NCI-H2081 treated with DMSO at 0.1 percent for 48 hours (cell line): Measurements from ENCODE around the gene AGR2.
"Not testable (repeated sequence)": the region's sequence is repeated elsewhere in the genome, so short reads cannot be mapped to it uniquely, and the experiment has no call there.

Experiments
- DNase-seq: peaks from one replicate; lab custom pipeline; 2025; lab: John Stamatoyannopoulos, UW

AGR2 gene

DNA sequence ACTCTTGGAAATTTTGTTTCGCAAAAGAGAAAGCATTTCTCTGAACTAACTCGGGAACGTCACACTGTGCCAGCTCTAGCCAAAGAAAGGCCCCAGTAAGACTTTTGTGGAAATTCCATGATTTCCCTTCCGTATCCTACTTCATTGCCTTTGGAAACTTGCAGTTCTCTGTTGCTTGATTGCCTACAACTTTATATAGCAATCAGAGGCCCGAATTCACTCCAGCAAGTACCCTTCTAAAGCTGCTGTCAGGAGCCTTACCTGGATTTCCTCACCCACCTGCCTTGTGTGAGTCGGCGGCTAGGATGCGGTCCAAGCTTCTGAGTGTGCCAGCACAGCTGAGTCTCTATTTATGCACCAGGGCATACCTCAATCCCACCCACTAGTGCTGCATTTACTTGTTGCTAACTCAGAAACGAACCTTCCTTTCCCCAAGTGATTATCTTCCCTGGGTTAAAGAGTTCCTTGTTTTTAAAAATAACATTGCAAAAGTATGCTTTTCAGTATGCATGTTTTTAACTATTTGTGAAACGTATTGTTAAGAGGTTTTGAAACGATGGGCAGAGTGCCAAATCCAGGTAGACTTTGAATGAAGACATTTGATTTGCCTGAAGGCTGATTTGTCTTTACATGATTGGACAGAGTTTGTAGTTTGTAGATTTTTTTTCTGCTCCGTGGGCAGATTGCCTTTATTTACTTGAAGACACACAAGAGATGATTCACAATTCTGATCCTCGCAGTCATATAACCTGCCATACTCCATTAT lies at the start of gene AGR2:
Gene AGR2 (minus strand): TSS at position 326 of the 766 bp plus-strand sequence. CDS start 3,203 bp downstream, outside the sequence.
- peak; percentile 81 for DNase-seq

DNA sequence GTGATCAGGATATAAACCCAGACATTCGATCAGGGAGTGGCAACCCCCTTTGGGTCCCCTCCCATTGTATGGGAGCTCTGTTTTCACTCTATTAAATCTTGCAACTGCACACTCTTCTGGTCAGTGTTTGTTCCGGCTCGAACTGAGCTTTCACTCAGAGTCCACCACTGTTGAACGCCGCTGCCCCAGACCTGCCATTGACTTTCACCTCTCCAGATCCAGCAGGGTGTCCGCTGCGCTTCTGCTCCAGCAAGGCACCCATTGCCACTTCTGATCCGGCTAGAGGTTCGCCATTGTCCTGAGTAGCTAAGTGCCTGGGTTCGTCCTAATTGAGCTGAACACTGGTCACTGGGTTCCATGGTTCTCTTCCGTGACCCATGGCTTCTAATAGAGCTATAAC lies 48.4 kb upstream of the AGR2 start:
- DNase-seq, result not testable (repeated sequence)

DNA sequence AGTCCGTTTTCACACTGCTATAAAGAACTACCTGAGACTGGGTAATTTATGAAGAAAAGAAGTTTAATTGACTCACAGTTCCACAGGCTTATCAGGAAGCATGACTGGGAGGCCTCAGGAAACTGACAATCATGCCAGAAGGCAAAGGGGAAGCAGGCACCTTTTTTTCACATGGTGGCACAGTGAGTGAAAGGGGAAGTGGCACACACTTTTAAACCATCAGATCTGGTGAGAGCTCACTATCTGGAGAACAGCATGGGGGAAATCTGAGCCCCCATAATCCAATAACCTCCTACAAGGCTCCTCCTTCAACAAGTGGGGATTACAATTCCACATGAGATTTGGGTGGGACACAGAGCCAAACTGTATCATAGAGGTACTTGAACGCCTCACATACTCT lies 47.0 kb upstream of the AGR2 start:
- no peak for DNase-seq

DNA sequence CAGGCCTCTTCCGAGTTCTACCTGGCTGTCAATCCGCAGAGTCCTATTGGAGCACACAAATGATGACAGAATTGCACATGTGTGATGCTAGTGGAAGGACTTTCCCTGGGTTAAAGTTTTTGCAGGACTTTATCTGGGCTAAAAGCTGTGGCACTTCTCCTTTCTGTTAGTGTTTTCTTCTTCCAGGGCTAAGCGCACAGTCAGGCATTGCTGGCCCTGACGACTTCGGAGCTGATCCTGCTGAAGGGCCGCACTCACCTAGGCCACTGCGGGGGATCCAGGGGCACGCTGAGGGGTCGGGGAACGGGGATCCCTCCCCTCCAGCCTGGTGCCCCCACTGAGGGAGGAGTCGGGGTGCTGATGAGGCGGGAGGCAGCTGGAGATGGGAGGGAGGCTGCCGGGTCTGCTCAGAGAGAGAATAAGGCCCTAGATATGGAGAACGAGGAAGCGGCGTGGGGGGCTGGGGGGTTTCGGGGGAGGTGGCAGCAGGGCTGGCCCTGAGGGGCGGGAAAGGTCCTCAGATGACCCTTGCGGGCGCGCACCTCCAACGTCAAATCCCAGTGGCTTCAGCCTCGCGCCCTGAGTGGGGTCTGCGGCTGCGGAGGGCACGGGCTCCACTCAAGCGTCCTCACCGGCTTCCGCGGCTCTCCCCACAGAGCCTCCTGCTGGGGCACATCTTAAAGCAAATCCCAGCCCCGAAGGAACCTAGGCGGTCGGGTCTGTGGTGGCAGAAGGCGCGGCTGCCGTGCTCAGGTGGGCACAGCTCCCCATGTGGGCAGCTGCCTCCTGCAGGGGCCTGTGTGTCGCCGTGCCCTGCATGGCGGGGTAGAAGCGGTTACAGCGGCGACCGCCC lies 46.0 kb upstream of the AGR2 start:
- DNase-seq, result no peak

DNA sequence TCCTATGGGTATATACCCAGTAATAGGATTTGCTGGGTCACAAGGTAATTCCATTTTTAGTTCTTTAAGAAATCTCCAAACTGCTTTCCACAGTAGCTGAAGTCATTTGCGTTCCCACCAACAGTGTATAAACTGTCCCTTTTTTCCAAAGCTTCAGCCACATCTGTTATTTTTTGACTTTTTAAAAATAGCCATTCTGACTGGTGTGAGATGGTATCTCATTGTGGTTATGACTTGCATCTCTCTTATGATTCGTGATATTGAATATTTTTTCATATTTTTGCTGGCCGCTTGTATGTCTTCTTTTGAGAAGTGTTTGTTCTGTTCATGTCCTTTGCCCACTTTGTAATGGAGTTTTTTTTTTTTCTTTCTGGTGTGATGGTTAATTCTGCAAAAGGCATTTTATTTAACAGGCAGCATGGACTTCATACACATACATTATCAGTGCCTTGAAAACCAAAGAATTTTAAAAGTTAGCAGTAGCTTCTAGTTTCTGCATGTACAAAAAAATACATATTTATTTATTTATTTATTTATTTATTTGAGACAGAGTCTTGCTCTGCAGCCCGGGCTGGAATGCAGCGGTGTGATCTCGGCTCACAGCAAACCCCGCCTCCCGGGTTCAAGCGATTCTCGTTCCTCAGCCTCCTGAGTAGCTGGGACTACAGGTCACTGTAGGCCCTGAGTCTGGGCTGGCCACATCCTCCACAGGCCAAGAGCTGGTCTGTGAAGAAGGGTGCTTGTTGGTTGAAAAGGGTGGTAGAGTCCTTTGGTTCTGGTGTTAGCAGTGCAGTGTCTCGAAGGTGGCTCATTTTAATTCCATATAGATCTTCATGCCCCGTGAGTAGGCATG lies 44.7 kb upstream of the AGR2 start:
- DNase-seq, result no peak

DNA sequence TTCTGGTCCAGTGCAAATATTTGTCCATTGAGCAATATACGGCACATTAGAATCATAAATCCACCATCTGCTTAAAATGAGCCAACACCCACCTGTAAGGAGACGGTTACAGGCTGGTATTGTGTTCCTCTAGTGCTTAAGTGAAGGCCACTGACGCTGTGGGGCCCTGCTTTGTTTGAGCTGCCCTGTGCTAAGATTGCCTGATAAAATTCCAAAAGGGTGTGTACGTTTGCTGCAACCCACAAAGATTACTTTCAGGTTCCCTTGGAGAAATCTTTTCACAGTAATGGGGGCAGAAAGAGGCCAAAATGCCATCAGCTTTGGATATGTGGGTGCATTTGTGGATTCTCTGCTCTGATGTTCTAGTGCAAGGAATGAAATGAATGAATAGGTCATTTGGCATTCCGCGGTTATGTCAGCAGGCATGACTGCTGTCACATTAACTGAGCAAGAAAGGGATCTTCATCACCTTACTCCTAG lies 42.6 kb upstream of the AGR2 start:
- no peak for DNase-seq

DNA sequence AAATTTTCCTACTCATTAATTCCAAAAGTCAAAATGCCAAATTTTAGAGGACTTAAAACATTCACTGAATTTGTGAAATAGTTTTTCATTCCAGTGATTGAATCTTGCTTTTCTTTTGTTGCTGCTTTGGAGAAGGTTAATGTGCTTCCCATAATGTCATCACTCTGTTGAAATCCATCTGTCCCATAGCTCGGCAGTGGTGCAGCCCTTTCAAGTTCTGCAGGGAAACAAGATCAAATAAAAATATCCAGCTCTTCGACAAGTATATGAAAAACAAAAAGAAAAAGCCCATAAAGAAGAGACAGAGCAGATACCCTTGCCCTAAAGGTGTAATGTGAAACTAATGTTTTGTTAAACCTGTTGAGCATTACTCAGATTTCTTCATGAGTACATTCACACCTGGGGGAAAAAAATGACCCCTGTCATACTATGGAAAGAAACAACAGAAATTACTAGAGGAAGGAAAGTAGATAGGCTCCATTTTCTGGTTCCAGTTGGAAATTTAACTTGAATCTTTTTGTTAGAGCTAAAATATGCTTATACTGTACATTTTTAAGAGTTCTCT lies 41.9 kb upstream of the AGR2 start:
- no peak for DNase-seq

DNA sequence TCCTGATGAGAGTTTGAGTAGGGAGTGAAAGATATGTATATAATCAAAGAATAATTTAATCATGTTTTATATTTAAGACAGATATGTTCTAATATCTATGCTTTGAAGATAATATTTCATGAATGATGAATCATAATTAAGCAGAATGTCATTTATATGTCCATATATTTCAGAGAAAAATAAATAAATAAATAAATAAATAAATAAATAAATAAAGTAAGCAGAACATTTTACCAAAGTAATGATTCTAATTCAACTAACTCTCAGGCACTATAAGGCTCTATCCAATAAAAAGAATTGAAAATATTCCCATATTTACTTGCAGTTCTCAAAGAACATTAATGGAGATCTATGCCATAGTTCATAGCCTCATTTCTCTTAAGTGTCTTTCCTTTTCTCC lies 40.9 kb upstream of the AGR2 start:
- DNase-seq, result no peak

DNA sequence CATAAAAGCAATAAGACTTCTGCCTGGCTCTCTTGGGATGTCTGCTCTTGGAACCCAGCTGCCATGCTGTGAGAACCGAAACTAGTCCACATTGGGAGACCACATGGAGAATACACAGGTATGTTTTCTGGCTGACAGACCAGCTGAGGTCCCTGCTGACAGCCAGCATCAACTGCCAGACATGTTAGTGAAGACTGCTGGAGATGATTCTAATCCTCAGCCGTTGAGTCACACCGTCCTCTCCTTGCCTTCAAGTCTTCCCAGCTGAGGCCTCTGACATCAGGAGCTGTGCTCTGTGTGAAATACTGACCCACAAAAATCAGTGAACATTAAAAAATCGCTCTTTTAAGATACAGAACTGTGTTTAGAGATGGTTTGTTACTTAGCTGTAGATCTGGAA lies 36.9 kb upstream of the AGR2 start:
- no peak for DNase-seq

DNA sequence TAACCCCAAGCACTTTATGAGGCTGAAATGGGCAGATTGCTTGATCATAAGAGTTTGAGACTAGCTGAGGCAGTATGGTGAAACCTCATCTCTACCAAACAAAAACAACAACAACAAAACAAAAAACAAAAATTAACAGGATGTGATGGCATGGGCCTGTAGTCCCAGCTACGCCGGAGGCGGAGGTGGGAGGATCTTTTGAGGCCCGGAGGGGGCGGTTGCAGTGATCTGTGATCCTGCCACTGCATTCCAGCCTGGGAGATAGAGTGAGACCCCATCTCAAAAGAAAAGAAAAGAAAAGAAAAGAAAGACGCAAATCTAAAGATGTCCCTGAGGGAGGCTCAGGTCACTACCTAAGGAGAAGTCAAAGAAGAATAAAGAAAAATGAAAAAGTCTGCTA lies 35.3 kb upstream of the AGR2 start:
- no peak for DNase-seq

DNA sequence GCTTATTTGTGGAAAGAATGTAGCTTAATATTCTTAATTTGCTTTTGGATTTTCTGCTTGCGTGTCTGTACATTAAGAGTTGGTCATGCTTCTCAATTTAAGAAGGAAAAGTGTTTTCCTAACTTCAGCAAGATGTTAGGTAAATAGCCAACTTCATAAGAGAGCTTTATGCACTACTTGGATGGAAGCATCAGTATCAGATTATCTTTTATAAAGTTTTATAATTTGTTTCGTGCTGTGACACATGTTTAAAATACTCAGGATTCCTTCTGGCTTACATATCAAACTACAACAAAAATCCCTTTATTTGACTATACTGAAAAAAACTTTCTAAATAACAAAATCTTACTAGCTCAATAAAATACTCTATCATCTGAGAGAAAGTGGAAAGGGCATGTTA lies 34.8 kb upstream of the AGR2 start:
- DNase-seq, result no peak

DNA sequence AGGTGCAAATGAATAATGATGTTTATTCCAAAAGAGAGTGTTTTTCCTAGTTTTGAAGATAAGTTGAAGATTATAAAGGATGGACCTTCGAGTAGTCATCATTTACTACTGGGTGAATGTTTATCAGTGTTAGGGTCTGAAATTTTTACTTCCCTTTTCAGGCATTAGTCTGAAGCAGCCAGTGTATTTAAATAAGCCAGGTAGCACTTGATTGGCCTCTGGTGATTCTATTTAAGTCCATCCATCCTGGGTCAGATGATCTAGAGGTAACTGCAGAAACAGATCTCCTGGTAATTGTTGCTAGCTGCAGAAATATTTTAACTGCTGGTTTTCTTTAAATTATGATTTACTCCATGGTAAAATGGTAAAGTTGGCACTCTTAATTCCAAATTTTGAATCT lies 34.1 kb upstream of the AGR2 start:
- no peak for DNase-seq

DNA sequence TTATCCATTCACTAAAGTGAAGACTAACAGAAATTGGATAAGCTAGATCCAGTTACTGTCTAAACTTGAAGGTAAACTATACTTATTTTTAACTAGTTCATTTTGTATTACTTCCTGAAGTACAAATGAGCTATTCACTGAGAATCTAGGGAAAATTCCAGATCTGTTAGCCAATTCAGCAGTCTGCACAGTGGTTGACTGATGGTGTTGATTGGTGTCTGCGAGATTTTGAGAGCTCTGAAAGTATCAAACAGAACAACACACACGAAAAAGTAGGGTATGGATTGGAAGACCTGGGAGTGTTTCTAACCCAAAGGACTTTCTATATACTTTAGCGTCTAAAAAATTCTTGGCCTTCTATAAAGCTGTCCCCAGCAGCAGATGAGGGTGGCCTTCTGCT lies 33.6 kb upstream of the AGR2 start:
- no peak for DNase-seq

DNA sequence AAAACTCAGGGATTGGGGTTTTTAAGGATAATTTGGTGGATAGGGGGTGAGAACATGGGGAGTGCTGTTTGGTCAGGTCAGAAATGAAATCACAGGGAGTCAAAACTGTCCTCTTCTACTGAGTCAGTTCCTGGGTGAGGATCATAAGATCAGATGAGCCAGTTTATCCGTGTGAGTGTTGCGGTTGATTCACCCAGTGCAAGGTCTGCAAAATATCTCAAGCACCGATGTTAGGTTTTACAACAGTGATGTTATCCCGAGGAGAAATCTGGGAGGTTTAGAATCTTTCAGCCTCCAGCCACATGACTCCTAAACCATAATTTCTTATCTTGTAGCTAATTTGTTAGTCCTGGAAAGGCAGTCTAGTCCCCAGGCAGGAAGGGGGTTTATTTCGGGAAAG lies 31.7 kb upstream of the AGR2 start:
- DNase-seq, result no peak

DNA sequence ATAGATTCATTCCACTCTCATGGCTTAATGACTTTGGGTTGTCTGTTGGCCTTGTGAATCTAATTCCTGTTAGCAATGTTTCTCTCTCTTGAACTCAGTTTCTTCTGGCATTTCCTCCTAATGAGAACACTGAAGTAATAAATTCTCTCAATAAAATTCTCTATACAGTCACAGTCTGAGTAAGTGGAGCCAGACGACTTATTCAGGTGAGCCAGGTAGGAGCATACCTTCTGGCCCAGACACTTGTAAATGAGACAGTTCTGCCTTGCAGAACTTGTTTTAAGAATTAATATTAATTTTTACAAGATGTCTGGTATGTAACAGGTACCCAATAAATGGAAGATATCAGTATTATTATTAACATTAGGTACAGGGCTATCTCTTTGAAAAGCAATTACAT lies 28.6 kb upstream of the AGR2 start:
- no peak for DNase-seq

DNA sequence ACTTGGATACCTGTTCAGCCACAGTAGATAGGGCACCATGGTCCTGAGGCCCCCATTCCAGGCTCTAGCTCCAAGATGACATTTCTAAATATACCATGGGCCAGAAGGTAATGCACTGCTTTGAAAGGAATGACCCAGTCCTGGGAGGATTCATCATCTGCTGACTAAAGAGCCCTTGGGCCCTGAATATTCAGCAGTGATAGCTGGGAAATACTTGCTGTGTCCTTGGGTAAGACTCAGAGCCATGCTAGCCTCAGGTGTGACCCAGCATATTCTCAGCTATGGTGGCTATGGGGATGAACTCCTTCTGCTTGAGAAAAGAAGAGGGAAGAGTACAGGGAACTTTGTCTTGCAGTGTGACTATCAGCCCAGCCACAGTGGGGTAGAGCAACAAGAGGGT lies 21.3 kb upstream of the AGR2 start:
- DNase-seq, result no peak

DNA sequence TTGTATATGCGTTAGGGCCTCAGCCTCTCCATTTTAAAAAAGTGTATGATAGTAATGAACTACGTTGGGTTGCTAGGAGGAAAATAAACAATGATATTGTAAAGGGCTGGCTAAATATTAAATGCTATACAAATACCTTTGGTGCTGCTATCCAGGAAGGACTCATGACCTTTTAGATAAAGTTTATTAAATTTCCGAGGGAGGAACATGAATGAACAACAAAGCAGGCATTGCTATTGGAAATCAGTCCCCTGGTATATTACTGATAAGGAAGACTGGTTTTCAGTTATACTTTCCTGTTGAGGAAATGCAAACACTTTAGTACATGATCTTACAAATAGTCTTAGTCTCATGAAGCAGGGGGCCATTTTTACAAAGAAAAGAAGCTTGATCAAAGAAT lies 17.2 kb upstream of the AGR2 start:
- no peak for DNase-seq

DNA sequence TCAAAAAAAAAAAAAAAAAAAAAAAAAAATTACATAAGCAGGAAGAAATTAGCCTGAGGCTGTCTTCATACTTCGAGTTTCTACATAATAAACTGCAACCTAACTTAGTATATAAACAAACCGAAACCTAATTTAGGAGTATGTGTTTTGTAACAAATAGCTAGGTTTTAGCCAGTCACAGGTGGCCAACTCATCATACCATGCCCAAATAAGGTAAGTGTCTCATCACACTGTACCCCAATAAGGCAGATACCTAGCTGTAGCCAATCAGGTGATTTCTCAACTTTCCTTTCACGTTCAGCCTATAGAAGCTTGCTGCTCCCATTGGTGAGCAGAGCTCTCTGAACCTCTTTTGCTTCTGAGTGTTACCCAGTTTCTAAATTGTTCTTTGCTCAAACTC lies 13.9 kb upstream of the AGR2 start:
- no peak for DNase-seq

DNA sequence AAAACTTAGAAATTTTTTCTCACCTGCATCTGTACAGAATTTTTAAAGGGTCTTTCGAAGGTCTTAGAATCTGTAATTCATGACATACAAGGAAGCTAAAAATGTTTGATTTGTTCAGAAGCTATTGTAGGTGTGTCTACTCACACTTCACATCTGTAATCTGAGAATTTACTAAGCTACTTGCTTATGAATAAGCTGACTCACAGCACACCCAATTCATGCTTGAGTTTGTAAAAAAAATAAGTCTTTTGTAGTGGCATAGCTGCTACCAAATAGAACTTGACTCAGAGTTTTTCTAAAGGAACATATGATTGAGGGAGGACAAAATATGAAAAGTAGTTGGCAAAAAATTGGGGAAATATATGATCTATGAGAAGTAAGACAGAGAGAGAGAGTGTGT lies 12.7 kb upstream of the AGR2 start:
- DNase-seq, result no peak

DNA sequence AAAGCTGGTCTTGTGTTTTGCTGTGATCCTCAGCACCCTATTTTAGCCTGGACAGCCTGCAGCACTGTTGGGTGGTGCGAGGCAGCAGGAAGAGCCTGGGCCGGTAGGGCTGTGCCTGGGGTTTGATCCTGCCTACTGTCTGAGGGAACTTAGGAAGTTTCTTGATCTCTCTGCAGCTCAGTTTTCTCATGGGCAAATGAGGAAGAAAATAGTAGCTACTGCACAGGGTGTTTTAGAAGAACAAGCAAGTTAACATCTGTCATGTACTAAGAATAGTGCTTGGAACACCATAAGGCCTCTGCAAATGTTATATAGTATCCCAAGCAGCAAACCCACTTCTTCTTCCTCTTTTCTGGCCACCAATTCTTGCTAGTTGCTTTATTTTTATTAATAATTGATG lies 12.0 kb upstream of the AGR2 start:
- no peak for DNase-seq

DNA sequence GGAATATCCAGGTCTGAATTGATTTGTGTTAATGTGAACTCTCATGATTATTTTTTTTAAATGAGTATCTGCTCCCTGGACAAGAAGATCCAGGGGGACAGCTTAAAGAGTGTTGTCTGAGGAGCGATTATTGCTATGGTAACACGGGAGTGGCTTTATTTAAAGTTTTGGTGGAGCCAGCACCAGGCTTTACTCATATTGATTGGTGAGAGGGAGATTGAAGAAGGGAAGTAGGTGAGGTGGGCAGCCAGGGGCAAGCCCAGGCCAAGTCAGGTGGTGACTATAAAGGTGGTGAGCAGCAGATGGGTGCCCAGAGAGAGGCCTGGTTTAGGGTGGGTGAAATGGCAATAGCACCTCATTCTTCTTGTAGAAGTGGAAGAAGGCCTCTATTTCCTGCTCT lies 10.2 kb upstream of the AGR2 start:
- no peak for DNase-seq

DNA sequence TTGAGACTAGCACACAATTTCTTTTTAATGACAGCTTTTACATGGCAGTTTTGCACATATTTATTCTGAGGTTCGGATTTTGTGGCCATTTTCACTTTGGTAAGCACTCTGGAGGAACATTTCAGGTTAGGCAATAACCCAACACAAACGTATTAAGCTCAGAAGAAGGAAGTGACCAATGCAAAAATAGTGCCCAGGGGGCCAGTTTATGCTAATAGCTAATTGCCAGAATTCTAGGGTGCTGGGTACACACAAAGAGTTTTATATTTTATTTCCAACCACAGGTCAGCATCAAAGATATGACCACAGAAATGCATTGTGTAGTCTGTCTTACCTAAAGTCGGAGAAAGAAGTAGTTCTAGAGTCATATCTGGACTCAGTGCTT lies 8.4 kb upstream of the AGR2 start:
- DNase-seq, result peak; percentile 30
